Muscle layer of colon (tissue), 2 donors: Measurements from ENCODE around the gene LRRC58.
"Not testable (repeated sequence)": the region's sequence is repeated elsewhere in the genome, so short reads cannot be mapped to it uniquely, and the experiment has no call there.

ENCODE experiments used
- H3K27ac ChIP-seq: one replicate; pipeline ENCODE4 v1.7.0; 2013; ENCODE audit warnings: low read depth, mild to moderate bottlenecking, low read length, moderate library complexity
- H3K27me3 ChIP-seq, 2 donors: one replicate each; pipeline ENCODE4 v1.7.0; 2013; ENCODE audit warnings: low read length in 2 of 2, mild to moderate bottlenecking in 2 of 2; ENCODE audit not compliant: insufficient read depth in 2 of 2, control insufficient read depth in 1 of 2
- H3K36me3 ChIP-seq: one replicate; pipeline ENCODE4 v1.7.0; 2013; ENCODE audit warnings: mild to moderate bottlenecking, low read length; ENCODE audit not compliant: insufficient read depth
- H3K4me1 ChIP-seq: one replicate; pipeline ENCODE4 v1.7.0; 2013; ENCODE audit warnings: mild to moderate bottlenecking, low read length; ENCODE audit not compliant: insufficient read depth
- H3K4me3 ChIP-seq, 2 donors: one replicate each; pipeline ENCODE4 v1.7.0; 2013; ENCODE audit warnings: low read length in 2 of 2, low read depth in 1 of 2, mild to moderate bottlenecking in 1 of 2, moderate library complexity in 1 of 2
- H3K9ac ChIP-seq: one replicate; pipeline ENCODE4 v1.7.0; 2013; ENCODE audit warnings: low read length
- H3K9me3 ChIP-seq: one replicate; pipeline ENCODE4 v1.7.0; 2013; ENCODE audit warnings: mild to moderate bottlenecking, low read length
- donor health status: abdominal sarcoma.
- donor health status: Adenocarcinoma of cecum.

The LRRC58 gene

DNA sequence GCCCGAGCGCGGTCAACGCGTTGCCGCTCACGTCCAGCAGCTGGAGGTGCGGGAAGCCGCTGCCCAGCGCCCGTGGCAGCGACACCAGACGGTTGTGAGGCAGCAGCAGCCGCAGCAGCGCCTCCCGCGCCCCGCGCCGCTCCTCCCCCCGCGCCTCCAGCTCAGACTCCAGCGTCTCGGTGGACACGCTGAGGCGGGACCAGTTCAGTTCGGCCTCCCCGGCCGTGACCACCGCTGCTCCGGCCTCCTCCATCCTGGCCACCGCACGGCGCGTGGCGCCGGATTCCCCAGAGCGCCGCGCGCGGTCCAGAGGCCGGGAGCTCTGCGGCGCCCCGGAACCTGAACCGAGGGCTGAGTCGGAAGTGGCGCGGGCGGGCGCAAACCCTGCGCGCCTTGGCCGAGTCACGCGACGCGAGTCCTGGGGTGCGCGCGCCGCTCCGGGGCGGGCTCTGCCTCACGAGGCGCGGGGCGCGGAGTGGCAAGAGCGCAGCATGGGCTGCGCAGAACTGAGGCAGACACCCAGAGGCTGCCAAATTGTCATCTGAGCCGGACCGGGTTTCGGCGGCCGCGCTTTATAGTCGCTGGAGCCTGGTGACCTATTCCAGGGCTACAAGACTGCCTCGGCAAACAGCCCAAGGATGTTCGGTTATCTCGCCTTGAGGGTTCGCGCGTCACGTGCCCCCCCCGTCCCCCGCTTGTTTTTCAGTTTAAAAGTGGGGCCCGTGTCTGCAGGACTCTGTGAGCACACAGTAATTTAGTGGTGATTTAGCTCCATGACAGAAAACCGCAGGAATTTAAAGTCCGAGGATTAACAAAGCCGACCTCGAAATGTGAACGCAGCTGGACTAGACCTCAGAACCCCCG lies at the start of gene LRRC58:
Gene LRRC58 (minus strand): TSS at position 364 of the 864 bp plus-strand sequence. CDS start 111 bp downstream, at position 253.
- Histone ChIP-seq H3K27ac (peak within 1 kb of the TSS; percentile 93), H3K36me3 (peaks cover 5% of the 10 kb centered on the region), H3K4me1 (peaks cover 28% of the 10 kb centered on the region), H3K4me3 (peak within 1 kb of the TSS; percentile 62 to 90), H3K9me3 (no peaks in the 10 kb centered on the region), H3K27me3 (no peaks in the 10 kb centered on the region), H3K9ac (peak within 1 kb of the TSS; percentile 90)

DNA sequence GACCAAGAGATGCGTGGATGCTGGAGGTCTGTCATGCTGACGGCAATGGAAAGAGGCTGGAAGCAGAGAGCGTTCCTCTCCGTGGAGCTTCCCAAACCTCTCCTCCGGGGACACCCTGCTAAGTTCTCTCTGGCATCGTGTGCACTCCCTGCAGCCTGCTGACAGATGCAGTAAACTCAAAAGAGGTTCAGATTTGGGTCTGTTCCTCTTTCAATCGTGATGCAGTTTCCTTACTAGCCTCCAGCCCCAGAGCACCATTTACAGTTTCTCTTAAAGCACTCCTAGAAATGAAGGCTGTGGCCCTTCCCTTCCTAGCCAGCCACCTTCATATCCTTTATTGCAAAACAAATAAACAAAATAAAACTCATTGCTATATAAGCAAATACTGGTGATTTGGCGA lies 47.3 kb upstream of the LRRC58 start:
- Histone ChIP-seq H3K4me1 (peaks cover 17% of the 10 kb centered on the region), H3K27ac (no peak overlapping the region), H3K36me3 (peaks cover 67% of the 10 kb centered on the region), H3K27me3 (no peaks in the 10 kb centered on the region), H3K9ac (no peak overlapping the region), H3K4me3 (no peak overlapping the region), H3K9me3 (no peaks in the 10 kb centered on the region)

GRCh38 chr3:120394347-120394746 lies 45.2 kb upstream of the LRRC58 start:
- Histone ChIP-seq H3K36me3 (peaks cover 46% of the 10 kb centered on the region), H3K9me3 (no peaks in the 10 kb centered on the region), H3K27ac (peak overlapping the region; percentile 40), H3K9ac (no peak overlapping the region), H3K27me3 (no peaks in the 10 kb centered on the region), H3K4me3 (no peak overlapping the region), H3K4me1 (peaks cover 17% of the 10 kb centered on the region)

DNA sequence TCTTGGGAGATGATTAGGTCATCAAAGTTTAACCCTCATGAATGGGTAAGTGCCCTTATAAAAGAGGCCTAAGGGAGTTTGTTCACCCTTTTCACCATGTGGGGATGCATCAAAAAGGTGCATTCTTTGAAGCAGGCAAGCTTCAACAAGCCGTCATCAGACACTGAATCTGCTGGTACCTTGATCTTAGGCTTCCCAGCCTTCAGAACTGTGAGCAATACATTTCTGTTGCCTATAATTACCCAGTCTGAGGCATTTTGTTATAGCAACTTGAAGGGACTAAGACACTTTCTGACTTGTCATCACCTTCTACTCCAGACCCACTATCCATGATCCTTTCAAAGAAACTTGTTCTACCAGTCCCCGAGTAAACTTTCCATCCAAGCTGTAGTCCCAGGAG lies 44.6 kb upstream of the LRRC58 start:
- no peaks in the 10 kb centered on the region for H3K9me3 ChIP-seq
- H3K9ac ChIP-seq: no peak overlapping the region
- peak overlapping the region; percentile 40 for H3K27ac ChIP-seq
- peaks cover 40% of the 10 kb centered on the region for H3K36me3 ChIP-seq
- peaks cover 17% of the 10 kb centered on the region for H3K4me1 ChIP-seq
- H3K4me3 ChIP-seq: no peak overlapping the region
- H3K27me3 ChIP-seq: no peaks in the 10 kb centered on the region

- no peak overlapping the region for H3K9ac ChIP-seq
- H3K27me3 ChIP-seq: no peaks in the 10 kb centered on the region
- no peak overlapping the region for H3K4me3 ChIP-seq
- peaks cover 17% of the 10 kb centered on the region for H3K4me1 ChIP-seq
- H3K36me3 ChIP-seq: peaks cover 34% of the 10 kb centered on the region
- no peaks in the 10 kb centered on the region for H3K9me3 ChIP-seq
- H3K27ac ChIP-seq: no peak overlapping the region
Measured at GRCh38 chr3:120393243-120393642, 44.1 kb upstream of the LRRC58 start.

- Histone ChIP-seq H3K36me3 (no peaks in the 10 kb centered on the region), H3K9me3 (no peaks in the 10 kb centered on the region), H3K4me3 (no peak overlapping the region), H3K9ac (no peak overlapping the region), H3K27ac (no peak overlapping the region), H3K27me3 (no peaks in the 10 kb centered on the region), H3K4me1 (no peaks in the 10 kb centered on the region)
Measured at GRCh38 chr3:120382941-120383447, 33.8 kb upstream of the LRRC58 start.

DNA sequence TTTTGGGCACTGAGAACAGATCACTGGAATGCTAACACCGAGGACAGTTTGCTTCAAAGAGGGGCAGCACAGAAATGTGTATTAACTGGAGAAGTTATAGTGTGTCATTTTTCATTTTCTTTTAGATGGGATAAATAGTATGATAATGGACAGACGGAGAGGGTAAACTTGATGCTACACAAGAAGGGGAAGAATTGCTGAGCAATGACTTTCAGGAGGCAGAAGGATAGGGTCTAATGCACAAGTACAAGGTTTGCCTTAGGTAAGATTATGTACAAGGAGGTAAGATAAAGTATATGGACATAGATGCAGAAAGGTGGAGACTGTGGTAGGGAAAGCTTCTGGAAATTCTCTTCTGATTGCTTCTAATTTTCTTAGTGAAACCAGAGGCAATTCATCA lies 32.3 kb upstream of the LRRC58 start:
- no peak overlapping the region for H3K9ac ChIP-seq
- H3K27me3 ChIP-seq: no peaks in the 10 kb centered on the region
- H3K4me1 ChIP-seq: no peaks in the 10 kb centered on the region
- H3K27ac ChIP-seq: no peak overlapping the region
- H3K9me3 ChIP-seq: no peaks in the 10 kb centered on the region
- no peaks in the 10 kb centered on the region for H3K36me3 ChIP-seq
- H3K4me3 ChIP-seq: no peak overlapping the region

DNA sequence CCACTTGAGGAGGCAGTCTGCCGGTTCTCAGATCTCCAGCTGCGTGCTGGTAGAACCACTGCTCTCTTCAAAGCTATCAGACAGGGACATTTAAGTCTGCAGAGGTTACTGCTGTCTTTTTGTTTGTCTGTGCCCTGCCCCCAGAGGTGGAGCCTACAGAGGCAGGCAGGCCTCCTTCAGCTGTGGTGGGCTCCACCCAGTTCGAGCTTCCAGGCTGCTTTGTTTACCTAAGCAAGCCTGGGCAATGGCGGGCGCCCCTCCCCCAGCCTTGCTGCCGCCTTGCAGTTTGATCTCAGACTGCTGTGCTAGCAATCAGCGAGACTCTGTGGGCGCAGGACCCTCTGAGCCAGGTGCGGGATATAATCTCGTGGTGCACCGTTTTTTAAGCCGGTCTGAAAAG lies 28.8 kb upstream of the LRRC58 start:
- not testable (repeated sequence) for H3K9me3 ChIP-seq, H3K27me3 ChIP-seq, H3K36me3 ChIP-seq, H3K4me1 ChIP-seq, H3K27ac ChIP-seq, H3K4me3 ChIP-seq, H3K9ac ChIP-seq

DNA sequence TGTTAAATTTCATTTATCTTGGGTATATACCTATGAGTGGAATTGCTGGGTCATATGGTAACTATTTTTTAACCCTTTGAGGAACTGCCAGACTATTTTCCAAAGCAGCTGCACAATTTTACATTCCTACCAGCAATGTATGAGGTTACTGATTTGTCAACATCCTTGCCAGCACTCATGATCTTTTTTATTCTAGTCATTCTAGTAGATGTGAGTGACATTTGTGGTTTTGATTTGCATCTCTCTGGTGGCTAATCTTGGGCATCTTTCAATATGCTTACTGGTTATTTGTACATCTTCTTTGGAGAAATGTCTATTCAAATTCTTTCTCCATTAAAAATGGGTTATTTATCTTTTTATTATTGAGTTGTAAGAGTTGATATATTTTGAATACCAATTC lies 21.3 kb upstream of the LRRC58 start:
- H3K27me3 ChIP-seq: no peaks in the 10 kb centered on the region
- H3K4me1 ChIP-seq: no peaks in the 10 kb centered on the region
- no peaks in the 10 kb centered on the region for H3K36me3 ChIP-seq
- no peaks in the 10 kb centered on the region for H3K9me3 ChIP-seq
- H3K4me3 ChIP-seq: no peak overlapping the region
- no peak overlapping the region for H3K27ac ChIP-seq
- H3K9ac ChIP-seq: no peak overlapping the region

DNA sequence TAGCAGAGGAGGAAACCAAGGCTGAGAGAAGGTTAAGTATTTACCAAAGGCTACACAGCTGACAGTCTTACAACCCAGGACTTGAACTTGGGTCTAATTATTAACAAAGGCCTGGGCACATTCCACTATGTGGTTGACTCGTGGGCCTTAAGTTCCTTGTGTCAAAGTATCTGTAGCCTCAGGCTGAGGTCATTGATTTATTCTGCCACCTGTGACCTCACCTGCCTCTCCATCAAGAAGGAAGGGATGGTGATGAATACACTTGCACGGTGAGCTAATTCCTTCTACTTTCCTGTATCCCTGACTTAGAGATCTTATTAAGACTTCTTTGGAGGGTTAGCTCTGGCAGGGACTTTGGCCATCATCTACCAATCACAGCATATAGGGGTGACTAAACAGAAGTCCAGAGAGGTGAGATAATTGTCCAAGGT lies 19.9 kb upstream of the LRRC58 start:
- H3K27ac ChIP-seq: no peak overlapping the region
- H3K9ac ChIP-seq: no peak overlapping the region
- H3K4me3 ChIP-seq: no peak overlapping the region
- H3K4me1 ChIP-seq: no peaks in the 10 kb centered on the region
- no peaks in the 10 kb centered on the region for H3K27me3 ChIP-seq
- no peaks in the 10 kb centered on the region for H3K36me3 ChIP-seq
- no peaks in the 10 kb centered on the region for H3K9me3 ChIP-seq

DNA sequence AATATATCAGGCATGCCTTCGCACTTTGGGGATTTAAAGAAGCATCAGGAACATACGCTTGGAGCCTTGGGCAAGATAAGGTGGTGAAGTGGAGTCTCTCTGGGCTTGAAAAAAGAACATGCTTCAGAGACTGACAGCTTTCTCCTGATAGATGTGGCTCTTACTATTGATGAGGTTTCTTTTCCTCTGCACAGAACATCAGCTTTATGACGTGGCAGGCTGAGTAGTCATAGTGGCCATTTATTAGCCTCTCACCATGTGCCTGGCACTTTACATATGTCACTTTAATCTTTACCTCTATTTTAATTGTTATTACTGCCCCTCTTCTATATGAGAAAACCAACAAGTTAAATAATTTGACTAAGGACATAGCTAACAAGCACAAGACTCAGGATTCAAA lies 19.0 kb upstream of the LRRC58 start:
- H3K27ac ChIP-seq: no peak overlapping the region
- no peaks in the 10 kb centered on the region for H3K4me1 ChIP-seq
- no peak overlapping the region for H3K9ac ChIP-seq
- H3K36me3 ChIP-seq: no peaks in the 10 kb centered on the region
- no peaks in the 10 kb centered on the region for H3K27me3 ChIP-seq
- no peaks in the 10 kb centered on the region for H3K9me3 ChIP-seq
- H3K4me3 ChIP-seq: no peak overlapping the region

DNA sequence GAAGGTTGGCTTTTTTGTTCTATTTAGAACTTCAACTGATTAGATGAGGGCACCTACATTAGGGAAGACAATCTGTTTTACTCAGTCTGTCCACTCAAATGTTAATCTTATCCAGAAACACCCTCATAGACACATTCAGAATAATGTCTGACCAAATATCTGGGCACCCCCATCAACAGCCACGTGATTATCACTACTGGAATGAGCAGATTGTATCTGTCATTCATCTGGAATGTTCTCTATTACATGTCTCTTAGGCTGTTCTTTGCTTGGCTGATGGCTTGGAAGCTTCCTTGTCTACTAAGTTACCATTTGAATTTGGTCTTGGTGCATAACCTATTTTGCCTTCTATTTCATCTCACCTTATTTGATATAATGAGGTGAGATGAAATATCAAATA lies 15.7 kb upstream of the LRRC58 start:
- Histone ChIP-seq H3K4me3 (no peak overlapping the region), H3K9ac (no peak overlapping the region), H3K36me3 (no peaks in the 10 kb centered on the region), H3K9me3 (no peaks in the 10 kb centered on the region), H3K27ac (no peak overlapping the region), H3K27me3 (no peaks in the 10 kb centered on the region), H3K4me1 (no peaks in the 10 kb centered on the region)
